HL-60 (cell line): ENCODE data around the gene BIK.

ENCODE experiments used
- DNase-seq, 2 experiments: peaks; one replicate each; pipeline ENCODE4 v3.0.0-alpha.2; 2010 to 2020; ENCODE audit warnings: low read depth in 1 of 2, low spot score in 1 of 2
- H3K27ac ChIP-seq: fragments of 250-450 bp; sonication (Bioruptor Pico); replicated peaks from 2 replicates; pipeline ENCODE4 v1.5.1; 2020; ENCODE audit warnings: mild to moderate bottlenecking, moderate library complexity
- H3K27me3 ChIP-seq: fragments of 250-450 bp; sonication (Bioruptor Pico); 2 replicates; pipeline ENCODE4 v1.5.1; 2021; ENCODE audit warnings: mild to moderate bottlenecking, moderate library complexity; ENCODE audit not compliant: insufficient read depth, poor library complexity, severe bottlenecking
- H3K4me3 ChIP-seq: replicated peaks from 2 replicates; pipeline ENCODE4 v1.5.1; 2011; ENCODE audit warnings: mild to moderate bottlenecking, control low read depth, low read length; ENCODE audit not compliant: insufficient read depth
- CTCF ChIP-seq: IDR thresholded peaks from one replicate; pipeline ENCODE4 v1.5.1; 2011; ENCODE audit warnings: low read length, control low read depth, inconsistent platforms; ENCODE audit not compliant: insufficient read depth
- GABPA ChIP-seq: IDR thresholded peaks from 2 replicates; pipeline ENCODE4 v1.6.1; 2012; ENCODE audit warnings: low read depth
- POLR2AphosphoS5 ChIP-seq: IDR thresholded peaks from 2 replicates; pipeline ENCODE4 v1.6.1; 2012; ENCODE audit warnings: low read depth
- REST ChIP-seq: IDR thresholded peaks from 2 replicates; pipeline ENCODE4 v1.6.1; 2012; ENCODE audit warnings: low read depth; ENCODE audit not compliant: insufficient replicate concordance
- SPI1 ChIP-seq: IDR thresholded peaks from 2 replicates; pipeline ENCODE4 v1.6.1; 2012; ENCODE audit warnings: low read depth, mild to moderate bottlenecking, borderline replicate concordance

Gene BIK

GRCh38 chr22:43166132-43166930 is 55.8 kb downstream of the BIK start:
- Histone ChIP-seq H3K27ac (no peak overlapping the region), H3K27me3 (no peaks in the 10 kb centered on the region), H3K4me3 (no peak overlapping the region)
- no peak for DNase-seq
- TF ChIP-seq GABPA (no peak), REST (no peak), SPI1 (no peak), CTCF (no peak), POLR2AphosphoS5 (no peak)

GRCh38 chr22:43167001-43167589 is 56.5 kb downstream of the BIK start:
- no peak overlapping the region for H3K27ac ChIP-seq
- TF ChIP-seq REST: no peak
- TF ChIP-seq SPI1: no peak
- no peak for TF ChIP-seq GABPA
- TF ChIP-seq POLR2AphosphoS5: no peak
- TF ChIP-seq CTCF: no peak
- DNase-seq: no peak

GRCh38 chr22:43168471-43169309 is 58.1 kb downstream of the BIK start:
- no peak overlapping the region for H3K4me3 ChIP-seq
- TF ChIP-seq REST (no peak), SPI1 (no peak), GABPA (no peak), CTCF (no peak), POLR2AphosphoS5 (no peak)
- H3K27ac ChIP-seq: no peak overlapping the region
- no peaks in the 10 kb centered on the region for H3K27me3 ChIP-seq
- no peak for DNase-seq

More at GRCh38 chr22:43167001-43167589, 56.5 kb downstream of the BIK start:
- H3K27me3 ChIP-seq: no peaks in the 10 kb centered on the region
- no peak overlapping the region for H3K4me3 ChIP-seq
